Bone marrow (tissue), 2 donors: ENCODE measurements around the gene GPR87.

Experiments used
- DNase-seq, 2 donors: peaks; one replicate each; lab custom pipeline; 2025; lab: John Stamatoyannopoulos, UW

GPR87 gene, protein sequence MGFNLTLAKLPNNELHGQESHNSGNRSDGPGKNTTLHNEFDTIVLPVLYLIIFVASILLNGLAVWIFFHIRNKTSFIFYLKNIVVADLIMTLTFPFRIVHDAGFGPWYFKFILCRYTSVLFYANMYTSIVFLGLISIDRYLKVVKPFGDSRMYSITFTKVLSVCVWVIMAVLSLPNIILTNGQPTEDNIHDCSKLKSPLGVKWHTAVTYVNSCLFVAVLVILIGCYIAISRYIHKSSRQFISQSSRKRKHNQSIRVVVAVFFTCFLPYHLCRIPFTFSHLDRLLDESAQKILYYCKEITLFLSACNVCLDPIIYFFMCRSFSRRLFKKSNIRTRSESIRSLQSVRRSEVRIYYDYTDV

DNA sequence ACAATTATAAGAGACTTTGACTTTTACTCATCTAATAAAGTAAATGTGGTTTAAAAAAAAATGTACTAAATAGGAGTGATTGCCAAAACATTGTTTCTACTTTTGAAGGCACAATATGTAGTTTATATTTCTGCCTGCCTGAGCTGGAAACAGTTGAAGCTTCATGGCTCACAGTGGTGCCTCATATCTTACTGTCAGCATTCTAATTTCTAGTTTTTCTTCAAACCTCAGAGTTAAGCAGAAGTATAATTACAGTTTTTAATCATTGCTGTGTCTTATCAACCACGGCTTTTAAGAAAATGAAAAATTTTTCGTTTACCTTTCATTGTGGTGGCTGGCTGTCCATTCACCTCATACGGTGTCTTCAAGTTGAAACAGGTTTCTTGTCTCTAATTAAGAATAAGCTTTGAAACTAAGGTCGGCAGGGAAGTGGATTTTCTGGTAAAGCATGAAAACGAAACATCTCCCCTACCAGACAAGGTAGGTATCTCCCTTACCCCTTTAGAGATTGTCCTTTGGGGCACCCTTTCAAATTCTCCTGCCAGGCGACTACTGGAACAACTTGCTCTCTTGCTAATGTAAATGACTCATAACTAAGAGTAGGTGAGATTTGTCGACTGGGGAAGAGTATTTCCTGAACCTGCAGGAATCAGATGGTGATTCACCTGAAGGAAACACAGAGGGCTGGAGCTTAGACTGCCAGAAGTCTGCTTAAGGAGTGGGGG, at the start of gene GPR87:
TSS of gene GPR87 (minus strand) at position 554 of the 725 bp plus-strand sequence. CDS start 16,720 bp downstream, outside the sequence.
- DNase-seq = no peak

DNA sequence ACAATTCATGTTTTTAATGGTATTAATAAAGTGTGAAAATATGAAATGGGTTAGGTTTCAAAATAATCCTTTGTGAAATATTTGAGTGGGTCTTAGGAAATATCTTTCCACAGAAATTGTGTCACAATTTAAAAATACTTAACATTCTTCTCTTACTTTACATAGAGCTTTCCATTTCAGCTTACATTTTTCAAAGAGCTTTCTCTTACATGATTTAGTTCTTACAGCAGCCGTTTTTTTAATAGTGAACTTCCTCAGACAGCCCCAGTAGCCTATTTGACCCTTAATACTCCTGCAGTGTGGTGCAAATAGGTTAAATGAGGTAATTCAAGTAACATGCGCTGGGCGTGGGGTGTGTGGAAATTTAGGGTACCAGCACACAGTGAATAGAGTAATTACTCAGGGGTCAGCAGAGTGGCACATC, 46.1 kb upstream of the GPR87 start:
- DNase-seq = no peak

DNA sequence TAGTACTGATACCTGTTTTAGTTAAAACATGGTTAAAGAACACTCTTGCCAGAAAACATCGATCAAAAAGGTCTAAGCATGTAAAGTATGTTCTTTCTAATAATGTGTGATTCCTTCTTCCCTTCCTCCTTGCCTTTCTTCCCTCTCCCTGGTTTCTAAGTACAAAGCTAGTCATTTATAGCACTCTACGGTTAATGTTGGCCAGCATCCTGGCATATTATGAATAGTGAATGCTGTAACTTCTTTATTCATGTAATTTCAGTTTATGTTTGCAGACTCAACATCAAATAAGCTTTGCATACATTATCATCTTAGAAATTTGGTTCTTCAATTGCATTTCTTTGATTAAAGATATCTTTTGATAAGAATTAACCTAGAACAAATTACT, 40.8 kb upstream of the GPR87 start:
- DNase-seq = no peak

DNA sequence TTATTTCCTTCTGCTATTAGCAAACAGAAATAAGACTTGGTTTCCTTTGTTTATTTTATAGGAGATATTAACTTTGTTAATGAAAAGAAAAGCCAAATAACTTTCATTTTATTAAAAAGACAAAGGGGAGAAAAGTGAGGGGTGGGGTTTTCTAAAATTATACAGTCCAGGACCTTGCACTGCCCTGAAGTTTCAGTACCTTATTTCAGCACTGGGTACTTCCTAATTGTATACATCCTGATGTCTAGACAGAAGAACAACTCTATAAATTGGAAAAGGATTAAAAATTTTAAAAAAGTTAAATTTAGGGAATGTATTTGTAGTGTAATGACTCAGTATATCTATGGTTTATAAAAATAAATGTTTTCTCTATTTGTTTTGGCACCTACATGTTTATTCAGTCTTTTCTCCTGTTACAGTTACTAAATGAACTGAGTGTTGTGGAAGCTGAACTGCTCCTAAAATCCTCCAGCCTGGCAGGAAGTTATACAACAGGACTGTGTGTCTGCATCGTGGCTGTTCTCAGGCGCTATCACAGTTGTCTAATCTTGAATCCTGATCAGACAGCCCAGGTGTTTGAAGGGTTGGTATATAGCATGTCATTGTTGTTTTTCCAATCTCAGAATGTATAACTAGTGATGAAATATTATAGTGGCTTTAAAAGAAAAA, 40.3 kb upstream of the GPR87 start:
- DNase-seq = no peak

DNA sequence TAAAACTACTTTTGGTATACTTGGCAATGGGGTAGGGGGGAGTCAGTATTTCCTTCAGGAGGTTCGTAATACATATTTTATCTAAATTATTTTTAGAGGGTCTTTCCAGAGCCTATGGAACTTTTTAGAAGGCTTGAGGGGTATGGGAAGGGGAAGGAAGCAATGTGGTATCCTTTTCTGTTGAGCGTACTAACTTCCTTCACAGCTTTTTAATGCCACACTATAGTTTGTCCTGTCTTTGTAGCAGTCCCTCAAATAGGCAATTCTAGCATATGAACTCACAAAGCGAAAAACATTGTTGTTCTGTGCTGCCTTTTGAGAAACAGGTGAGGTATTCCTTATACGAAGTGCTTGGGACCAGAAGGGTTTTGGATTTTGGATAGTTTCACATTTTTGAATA, 35.0 kb upstream of the GPR87 start:
- DNase-seq = no peak

DNA sequence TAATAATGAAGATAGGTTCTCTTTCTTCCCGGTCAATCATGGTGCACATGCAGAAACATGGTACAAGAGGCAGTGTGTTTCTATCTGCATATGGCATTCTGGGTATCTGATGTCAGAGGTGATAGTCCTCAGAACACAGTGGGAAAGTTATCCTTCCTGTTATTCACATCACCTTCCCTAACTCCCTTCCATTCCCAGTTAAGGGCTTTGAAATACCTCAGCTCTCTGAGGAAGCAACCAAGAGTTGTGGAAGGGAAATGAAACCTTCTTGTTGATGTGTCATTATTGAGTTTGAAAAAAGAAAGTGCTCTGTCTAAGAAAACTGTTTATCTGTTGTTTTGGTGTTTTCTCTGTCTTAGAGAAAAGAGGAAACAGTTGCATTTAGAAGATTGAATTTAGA, 34.6 kb upstream of the GPR87 start:
- DNase-seq = peak in 1 of 2 donors; percentile 62

DNA sequence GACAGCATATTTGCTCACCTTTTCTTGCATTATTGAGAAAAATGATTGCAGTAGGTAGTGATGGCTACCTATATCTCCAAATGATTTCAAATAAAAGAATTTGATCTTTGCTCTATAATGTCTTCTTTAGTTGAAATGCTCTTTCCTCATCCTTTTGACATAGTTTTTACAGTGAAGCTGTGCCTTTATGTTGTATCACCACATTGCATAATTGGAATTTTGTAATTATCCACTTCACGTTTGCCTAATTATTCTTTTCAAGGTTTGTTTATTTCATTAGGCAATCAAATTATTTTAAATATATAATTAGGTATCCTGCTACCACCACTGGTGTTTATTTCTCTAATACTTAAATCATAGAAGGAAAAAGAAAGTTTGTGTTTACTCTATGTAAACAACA, 34.0 kb upstream of the GPR87 start:
- DNase-seq = no peak

DNA sequence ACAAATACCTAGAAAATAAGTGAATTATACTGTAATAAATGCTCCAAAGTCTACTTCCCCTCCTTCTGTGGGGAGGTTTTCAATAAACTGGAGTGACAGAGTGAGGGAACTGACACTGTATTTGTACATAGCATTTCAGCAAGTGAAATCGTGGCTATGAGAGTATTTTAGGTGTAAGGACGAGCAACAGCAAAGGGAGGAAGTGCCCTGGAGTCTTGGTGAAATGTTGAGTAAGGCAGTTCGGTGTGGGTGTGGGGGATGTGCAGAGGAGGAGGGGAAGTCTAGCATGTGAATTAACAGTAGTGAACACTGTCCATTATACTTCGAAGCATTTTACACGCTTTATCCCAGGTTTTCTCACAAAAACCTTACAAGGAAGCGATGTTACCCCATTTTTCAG, 30.8 kb upstream of the GPR87 start:
- DNase-seq = peak in 1 of 2 donors; percentile 84

DNA sequence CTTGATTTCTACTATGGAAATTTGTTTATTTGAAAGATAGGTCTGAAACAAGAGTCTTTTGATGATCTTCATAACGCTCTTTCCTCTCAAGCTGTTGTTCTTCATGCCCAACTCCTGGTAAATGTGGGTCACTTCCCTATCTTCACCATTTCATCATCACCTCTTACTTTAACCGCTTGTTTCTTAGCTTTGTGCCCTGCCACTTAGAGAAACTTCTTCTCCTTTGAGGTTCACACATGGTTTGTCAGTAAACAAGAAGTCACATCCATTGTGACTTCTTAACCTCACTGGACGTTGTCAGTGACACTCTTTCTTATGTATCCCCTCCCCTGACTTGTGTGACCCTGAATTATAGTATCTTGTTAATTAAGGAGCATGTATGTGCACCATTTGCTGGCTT, 29.7 kb upstream of the GPR87 start:
- peak in 1 of 2 donors; percentile 31 for DNase-seq

DNA sequence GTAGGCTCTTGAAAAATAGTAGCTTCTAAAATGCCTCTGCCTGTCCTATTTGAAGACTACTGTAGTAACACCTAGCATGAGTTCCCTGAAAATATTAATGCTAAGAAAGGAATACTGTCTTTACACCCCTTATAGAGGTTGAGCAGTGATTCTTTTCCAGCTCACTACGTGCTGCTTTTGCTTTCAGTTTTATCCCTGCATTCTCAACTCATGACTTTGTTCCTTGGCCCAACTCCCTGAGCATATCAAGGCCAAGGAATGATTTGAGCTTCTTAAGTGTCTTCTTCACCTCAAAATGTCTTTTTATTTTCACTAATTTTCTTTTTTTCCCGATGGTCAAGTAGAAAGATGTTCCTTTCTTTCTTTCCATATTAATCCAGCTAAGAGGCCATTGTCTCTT, 29.2 kb upstream of the GPR87 start:
- DNase-seq = peak in 1 of 2 donors; percentile 18

DNA sequence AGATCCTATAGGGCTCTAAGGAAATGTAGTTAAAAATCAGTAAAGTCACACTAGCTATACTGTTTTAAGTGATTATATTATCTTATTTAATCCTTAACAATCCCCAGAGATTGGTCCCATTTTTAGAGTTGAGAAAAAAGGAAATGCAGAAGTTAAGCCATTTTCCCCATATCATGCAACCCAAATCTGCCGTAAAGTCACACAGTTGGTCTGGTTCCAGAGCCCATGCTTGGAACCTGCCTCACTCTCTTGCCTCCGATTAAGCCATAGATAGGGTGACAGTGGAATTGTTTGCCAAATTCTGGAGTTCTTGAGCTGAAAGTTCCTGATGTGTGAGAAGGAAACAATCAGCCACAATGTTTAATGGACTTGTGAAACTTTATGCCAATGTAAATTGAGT, 15.1 kb upstream of the GPR87 start:
- DNase-seq = no peak

DNA sequence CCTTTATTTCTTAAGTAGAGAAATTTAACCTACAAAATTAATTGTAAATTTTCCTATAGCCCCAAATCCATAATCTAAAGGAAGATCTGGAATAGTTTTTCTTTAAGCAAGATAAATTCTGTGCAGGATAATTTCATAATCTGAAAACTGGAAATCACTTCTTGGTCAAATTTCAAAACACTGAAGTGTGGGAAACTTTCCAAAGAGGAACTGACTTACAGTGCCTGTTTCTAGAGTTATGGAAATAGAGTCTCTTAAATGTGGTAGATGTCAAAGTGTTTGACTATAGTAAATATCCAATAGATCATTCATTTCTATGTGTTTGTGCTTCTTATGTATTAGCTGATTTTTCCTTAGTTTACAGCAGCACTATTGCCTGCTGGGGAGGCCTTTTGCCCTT, 14.3 kb upstream of the GPR87 start:
- DNase-seq = no peak

DNA sequence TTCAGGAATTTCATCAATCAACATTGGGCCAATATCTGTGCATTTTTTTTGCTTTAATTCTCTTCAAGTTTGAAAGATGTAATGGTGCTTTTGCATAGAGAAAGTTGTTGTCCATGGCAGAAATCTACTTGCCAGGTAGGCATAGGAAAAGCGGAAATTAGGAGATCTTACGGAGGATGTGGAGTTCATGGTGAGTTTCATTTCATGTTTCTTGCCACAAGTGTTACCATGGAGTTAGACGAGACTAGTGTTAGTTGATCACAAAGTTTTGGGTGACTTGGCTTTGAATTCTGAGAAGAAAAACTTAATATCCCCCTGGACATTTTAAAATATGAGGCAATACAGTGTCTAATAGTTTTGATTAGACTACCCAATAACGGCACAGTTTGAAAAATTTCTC, 13.8 kb upstream of the GPR87 start:
- DNase-seq = no peak

DNA sequence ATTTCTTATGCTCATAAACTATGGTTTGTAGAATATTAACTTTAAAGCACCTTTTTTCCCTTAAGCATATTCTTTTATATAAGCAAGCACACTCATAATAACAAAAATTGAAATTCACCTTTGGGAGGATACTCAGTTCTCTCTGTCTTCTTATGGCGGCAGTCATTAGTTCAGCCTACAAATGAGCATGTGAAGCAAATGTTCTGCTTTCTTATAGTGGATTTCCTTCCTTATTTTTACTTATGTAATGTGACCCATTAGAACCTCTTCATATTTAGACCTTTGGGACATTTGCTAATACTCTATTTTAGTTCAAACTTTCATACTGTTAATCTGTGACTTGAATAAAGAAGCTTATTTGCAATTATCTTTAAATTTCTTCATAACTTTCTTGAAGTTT, 12.7 kb upstream of the GPR87 start, which contains the start of gene P2RY13:
TSS of gene P2RY13 (minus strand) at position 187 of the 400 bp plus-strand sequence. CDS start at position 166, 21 bp downstream.
- DNase-seq = no peak

DNA sequence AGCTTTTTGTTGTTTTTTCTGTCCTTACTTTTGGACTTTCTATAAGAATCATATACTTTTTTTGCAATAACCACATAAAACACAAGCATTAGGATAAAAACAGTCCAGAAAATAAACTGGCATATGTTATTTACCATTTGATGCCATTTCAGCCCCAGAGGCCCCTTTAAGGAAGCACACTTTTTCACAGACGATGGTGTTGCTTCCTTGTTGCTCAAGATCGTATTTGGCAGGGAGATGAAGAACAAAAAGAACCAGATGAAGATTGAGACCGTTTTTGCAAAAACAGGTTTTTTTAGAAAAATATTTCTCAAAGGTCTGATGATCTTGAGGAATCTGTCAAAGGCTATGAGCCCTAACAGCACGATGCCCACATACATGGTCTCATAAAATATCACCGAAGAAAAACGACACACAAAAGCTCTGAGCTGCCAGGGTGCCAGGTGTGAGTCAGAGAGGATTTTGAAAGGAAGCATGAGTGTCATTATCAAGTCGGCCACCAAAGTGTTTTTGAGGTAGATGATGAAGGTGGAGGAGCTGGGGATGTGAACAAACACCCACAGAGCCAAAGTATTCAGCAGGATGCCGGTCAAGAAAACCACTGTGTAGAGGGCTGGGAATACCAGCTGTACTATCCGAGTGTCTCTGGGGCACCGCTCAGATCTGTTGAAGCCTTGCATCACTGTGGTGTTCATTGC, 11.8 kb upstream of the GPR87 start:
- DNase-seq = peak in 1 of 2 donors; percentile 48

DNA sequence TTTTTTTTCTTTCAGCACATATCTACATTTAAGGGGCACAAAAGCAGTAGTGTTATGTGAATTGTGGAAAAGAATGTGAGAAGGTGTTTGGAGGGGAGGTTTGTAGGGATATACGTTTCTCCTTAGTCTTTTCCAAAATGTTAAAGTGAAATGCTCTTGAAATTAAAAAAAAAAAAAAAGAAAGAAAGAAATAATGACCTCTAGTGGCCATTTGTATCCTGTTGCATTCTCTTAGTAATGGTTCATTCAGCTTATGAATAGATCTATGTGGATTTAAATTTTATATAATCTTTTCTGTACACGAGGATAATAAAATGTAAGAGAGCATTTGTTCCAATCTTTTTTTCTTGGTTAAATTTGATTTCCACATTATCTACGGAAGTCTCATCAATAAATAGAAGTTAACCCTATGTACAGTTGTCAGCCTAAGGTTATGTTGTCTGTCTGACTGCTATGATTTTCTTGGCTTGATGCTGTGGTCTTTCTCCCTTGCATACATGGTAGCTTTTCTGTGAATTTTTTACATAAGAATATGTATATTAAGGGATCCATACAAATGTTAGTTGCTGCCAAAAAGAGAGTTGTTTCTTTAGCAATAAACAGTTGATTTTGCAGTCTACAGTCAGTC, 11.1 kb upstream of the GPR87 start:
- DNase-seq = peak in 1 of 2 donors; percentile 32

DNA sequence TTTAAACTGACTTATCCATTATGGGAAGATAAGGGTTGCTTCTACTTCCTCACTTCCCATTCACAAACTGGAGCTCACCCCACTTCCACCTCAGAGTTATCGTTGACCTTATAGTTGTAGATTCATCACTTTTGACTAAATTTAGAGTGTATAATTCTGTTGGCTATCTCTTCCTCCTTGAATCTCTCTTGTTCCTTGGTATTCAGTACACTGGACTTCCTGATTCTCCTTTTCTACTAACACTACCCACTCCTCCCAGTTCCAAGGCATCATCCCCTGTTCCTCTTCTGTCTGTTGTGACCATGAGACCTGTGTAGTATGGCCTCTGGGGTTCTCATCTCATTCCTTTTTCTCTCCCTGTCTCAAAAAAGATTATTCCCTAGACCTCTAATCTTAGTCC, 5.9 kb upstream of the GPR87 start:
- no peak for DNase-seq

DNA sequence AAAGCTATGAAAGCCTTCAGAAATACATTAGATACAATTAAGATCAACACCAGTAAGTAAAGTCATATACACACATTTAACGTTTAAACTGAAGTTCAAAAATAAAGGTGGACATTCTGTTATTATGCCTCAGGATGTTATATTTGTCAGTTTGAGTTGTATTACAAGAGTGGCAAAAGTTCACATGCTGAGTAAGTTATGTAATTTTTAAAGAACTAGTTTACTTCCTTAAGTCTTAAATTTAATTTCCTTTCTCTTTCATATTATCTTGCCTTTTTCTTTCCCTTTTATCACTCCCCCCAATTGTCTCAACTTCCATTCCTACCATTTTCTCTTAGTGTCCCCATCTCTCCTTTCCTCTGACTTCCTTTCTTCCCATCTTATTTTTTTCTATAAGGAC, 4.9 kb upstream of the GPR87 start:
- peak in 1 of 2 donors; percentile 37 for DNase-seq

DNA sequence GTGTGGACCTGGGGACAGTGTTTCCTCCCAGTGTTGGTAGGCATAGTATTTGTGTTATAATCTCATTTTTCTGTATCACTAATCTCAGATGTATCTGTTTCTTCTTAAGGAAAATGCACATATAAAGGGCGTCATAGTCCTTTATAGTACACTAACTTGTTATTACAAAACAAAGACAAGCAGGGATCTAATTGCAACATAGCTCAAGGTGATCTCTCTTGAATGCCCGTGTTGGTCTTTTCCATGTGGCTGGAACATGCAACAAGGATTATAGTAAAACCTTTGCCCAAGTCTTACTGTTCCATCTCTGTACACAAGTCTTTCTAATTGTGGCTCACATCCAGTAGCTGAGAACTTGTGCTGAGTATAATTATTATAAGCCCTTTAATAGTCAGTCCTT, 3.5 kb upstream of the GPR87 start:
- DNase-seq = no peak

DNA sequence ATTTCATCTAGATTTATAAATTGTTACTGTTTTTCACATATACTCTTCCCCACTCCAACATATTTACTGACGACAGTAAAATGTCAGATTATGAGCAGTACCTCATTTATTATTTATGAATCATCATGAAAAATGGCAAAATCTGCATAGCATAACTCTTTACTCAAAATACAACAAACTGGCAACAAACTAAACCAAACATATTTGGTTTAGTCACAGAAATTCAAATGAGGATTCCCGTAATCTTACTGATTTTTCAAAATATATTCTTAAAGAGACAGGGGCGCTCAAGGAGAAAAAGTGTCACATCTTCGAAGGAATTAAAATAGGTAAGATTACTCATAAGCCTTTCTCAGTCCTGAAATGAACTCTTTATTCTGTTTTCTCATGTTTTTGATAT, 3.0 kb upstream of the GPR87 start:
- DNase-seq = no peak

DNA sequence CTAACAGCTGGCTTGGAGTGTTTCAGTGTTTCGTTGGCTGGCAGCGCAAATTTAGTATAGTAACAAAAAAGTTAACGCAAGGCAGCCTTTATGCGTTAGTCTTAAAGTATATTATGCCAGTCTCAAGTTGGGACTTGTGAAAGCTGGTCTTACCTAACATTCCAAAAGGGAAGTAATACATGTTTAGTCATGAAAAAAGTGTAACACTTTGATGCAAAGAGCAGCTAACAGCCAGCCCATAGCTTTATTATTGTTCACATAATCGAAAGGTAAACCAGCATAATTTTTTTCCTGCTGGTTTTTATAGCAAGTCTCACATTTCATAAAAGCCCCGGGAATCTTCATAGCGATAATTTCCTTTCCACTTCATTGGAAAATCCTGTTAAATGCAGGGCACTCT, 2.4 kb upstream of the GPR87 start:
- no peak for DNase-seq

DNA sequence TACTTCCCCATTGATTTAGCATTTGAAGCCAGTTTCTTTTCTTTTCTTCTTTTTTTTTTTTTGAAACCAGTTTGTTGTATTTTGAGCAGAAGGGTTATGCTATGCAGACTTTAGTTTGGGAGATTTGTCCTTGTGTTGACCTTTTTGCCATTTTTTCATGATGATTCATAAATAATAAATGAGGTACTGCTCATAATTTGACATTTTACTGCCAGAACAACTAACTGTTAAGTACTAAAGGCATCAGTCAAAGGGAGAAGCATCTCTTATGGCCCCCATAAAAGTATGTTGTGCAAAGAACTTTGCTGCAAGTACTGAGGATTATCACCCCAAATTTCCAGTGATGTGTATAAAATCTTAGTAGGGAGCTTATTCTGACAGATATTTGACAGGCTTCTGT, 1.7 kb upstream of the GPR87 start:
- DNase-seq = no peak
